Stimulated activated CD4-positive, alpha-beta T cell treated with anti-CD3 and anti-CD28 coated beads, Interleukin-15, amount 100 ng/mL, for 1 hour (primary cell): ENCODE measurements around the gene TPO.
"Not testable (repeated sequence)": the region's sequence is repeated elsewhere in the genome, so short reads cannot be mapped to it uniquely, and the experiment has no call there.

Experiments
- DNase-seq, 2 donors: peaks; one replicate each; pipeline ENCODE4 v3.0.0-alpha.2; 2020; ENCODE audit warnings: low read depth in 1 of 2, low spot score in 1 of 2

TPO gene

DNA sequence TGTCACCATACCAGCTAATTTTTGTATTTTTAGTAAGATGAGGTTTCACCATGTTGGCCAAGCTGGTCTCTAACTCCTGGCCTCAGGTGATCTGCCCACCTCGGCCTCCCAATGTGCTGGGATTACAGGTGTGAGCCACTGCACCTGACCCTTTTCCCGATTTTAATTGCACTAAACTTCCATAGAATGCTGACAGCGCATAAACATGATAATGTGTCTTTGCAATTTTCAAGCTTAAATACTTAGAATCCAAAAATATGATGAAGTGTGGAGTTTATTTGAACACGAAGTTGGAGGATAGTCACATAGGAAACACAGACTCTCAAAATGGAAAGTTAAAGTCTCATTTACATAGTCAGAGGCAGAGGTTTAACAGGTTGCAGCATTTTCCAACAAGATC, 138.6 kb downstream of the TPO start:
- no peak for DNase-seq

DNA sequence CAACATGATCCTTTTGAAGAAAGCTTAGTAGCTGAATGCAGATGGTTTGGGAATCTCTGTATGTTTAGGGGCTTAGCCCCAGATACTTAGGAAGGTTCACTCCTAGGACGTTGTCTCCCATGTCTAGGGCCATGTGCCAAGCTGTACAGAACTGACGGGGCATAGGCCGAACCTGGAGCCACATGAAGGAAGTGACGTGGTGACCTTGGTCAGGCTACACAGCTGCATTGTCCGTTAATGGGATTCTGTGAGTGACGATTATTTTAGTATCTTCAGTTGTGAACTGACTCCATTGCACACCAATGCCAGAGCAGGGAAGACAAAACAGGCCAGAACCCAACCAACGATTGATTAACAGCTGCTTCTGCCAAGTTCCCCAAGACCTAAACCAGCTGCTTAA, 139.3 kb downstream of the TPO start:
- DNase-seq: no peak

- DNase-seq: no peak
Observed at GRCh38 chr2:1553671-1554295, 140.5 kb downstream of the TPO start.

- DNase-seq: no peak
Observed at GRCh38 chr2:1556286-1556685, 143.0 kb downstream of the TPO start.

- DNase-seq: no peak
Observed at GRCh38 chr2:1556776-1557466, 143.7 kb downstream of the TPO start.

- no peak for DNase-seq
Observed at GRCh38 chr2:1557467-1557820, 144.2 kb downstream of the TPO start.

- DNase-seq: no peak
Observed at GRCh38 chr2:1559589-1560175, 146.4 kb downstream of the TPO start.

- no peak for DNase-seq
Observed at GRCh38 chr2:1561259-1561658, 148.0 kb downstream of the TPO start.

DNA sequence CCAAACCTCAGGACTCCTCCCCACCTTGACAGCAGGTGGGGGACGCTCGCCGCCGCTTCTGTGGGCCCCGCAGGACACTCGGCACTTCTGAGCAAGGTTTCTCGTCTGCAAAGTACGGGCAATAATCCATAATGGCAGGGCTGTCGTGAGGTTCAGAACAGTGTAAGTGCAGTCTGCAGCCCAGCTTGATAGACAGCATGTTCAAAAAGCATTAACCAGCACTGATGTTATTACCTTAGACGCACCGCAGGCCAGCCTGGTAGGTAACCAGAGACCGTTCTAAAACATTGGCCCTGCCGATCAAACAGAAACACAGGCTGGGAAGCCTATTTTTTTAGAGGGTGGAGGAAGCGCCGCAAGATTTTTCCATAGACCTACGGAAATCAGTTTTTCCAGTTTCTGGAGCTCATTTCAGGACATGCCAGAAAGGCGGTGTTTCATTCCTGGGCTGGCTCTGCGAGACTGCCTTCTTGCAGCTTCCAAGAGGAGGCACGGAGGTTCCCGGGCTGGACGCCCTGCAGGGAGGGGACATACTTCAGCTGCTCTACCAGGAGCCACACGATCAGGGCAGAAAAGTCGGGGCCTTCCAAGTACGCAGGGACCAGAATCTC, 148.7 kb downstream of the TPO start:
- no peak for DNase-seq

GRCh38 chr2:1563084-1563857, 150.0 kb downstream of the TPO start:
- DNase-seq: no peak

GRCh38 chr2:1563943-1564891, 151.0 kb downstream of the TPO start:
- no peak for DNase-seq

GRCh38 chr2:1567556-1568344, 154.5 kb downstream of the TPO start:
- DNase-seq: no peak

- DNase-seq: not testable (repeated sequence)
Observed at GRCh38 chr2:1568345-1568668, 155.0 kb downstream of the TPO start.

DNA sequence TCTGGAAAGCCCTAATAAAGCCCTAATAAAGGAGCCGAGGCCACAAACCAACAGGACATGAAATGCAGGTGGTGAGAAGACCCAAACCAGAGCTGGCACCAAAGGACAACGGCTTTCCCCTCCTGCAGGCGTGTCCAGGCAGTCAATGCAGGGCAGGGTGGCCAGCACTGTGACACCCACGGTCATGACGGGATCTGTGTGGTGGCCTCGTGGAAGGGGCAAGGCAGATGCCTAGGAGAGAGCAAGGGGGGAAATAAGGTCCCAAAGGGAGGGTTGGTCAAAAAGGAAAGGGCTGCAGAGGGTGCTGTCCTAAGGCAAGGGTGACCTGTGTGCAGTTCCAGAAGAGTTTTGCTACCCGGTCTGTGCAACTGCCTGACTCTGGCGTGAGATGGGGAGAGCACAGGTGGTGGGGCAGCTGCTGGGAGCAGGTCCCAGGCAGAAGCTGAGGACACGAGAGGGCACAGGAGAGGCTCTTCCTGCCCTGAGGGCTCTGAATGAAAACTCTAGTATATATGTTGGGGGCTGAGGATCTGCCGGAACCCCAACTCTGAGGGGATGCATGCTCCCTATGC, 156.7 kb downstream of the TPO start:
- no peak for DNase-seq

- DNase-seq: no peak
Observed at GRCh38 chr2:1571477-1572417, 158.5 kb downstream of the TPO start.

- DNase-seq: no peak
Observed at GRCh38 chr2:1572638-1573037, 159.4 kb downstream of the TPO start.

- no peak for DNase-seq
Observed at GRCh38 chr2:1577846-1578245, 164.6 kb downstream of the TPO start.

GRCh38 chr2:1581257-1581964, 168.1 kb downstream of the TPO start:
- DNase-seq: not testable (repeated sequence)
